OCI-LY7 (cell line): ENCODE measurements around the gene TMTC2. TPM values are rescaled to one million over a fixed set of nuclear protein-coding genes. Genes with fewer than 3 reads are reported as not detected.

ENCODE experiments used
- BruUV-seq: library from RNA; stranded (reverse); fragments of 400-500 nt; replicated peaks from 2 replicates; lab custom pipeline; 2021; lab: Mats Ljungman, UMichigan
- CTCF ChIA-PET: fragments of 300-600 bp; sonication (Branson Sonifier 250); formaldehyde crosslinking; loops from one replicate; lab custom pipeline; 2022; ENCODE audit warnings: antibody characterized with exemption; ENCODE audit not compliant: unreplicated experiment; lab: Charles Lee
- POLR2A ChIA-PET: fragments of 300-600 bp; sonication (Branson Sonifier 250); formaldehyde crosslinking; loops from one replicate; lab custom pipeline; 2022; ENCODE audit warnings: antibody characterized with exemption; lab: Charles Lee
- DNase-seq: peaks from one replicate; pipeline ENCODE4 v3.0.0-alpha.2; 2015; ENCODE audit warnings: low spot score
- H2AFZ ChIP-seq: fragments of 200-600 bp; sonication (generic), shearing (Covaris generic); 2 replicates; pipeline ENCODE4 v1.6.1; 2014; ENCODE audit warnings: mild to moderate bottlenecking, antibody characterized with exemption, low read length, moderate library complexity
- H3K27ac ChIP-seq: fragments of 200-600 bp; sonication (generic); 2 replicates; pipeline ENCODE4 v1.5.1; 2014; ENCODE audit warnings: mixed run types, low read depth, mild to moderate bottlenecking, moderate library complexity, low read length, inconsistent platforms; ENCODE audit not compliant: poor library complexity, severe bottlenecking
- H3K36me3 ChIP-seq: fragments of 200-600 bp; sonication (generic); 2 replicates; pipeline ENCODE4 v1.6.1; 2014; ENCODE audit warnings: mild to moderate bottlenecking, antibody characterized with exemption, low read length, moderate library complexity, mixed read lengths; ENCODE audit not compliant: insufficient read depth
- H3K4me1 ChIP-seq: fragments of 200-600 bp; sonication (generic); 2 replicates; pipeline ENCODE4 v1.5.1; 2014; ENCODE audit warnings: mild to moderate bottlenecking, low read length; ENCODE audit not compliant: insufficient read depth, poor library complexity, severe bottlenecking
- H3K4me2 ChIP-seq: fragments of 200-600 bp; sonication (generic); 2 replicates; pipeline ENCODE4 v1.6.1; 2014; ENCODE audit warnings: mild to moderate bottlenecking, low read length
- H3K4me3 ChIP-seq: fragments of 200-600 bp; sonication (generic); 2 replicates; pipeline ENCODE4 v1.5.1; 2014; ENCODE audit warnings: mild to moderate bottlenecking, low read depth, low read length; ENCODE audit not compliant: poor library complexity, severe bottlenecking
- H3K79me2 ChIP-seq: fragments of 200-600 bp; sonication (generic); 2 replicates; pipeline ENCODE4 v1.6.1; 2016; ENCODE audit warnings: low read depth, mild to moderate bottlenecking, low read length, moderate library complexity, mixed read lengths; ENCODE audit not compliant: insufficient read depth
- H3K9me2 ChIP-seq: fragments of 200-600 bp; sonication (generic); 2 replicates; pipeline ENCODE4 v1.6.1; 2016; ENCODE audit warnings: mild to moderate bottlenecking, low read length, mixed read lengths; ENCODE audit not compliant: insufficient read depth
- H3K9me3 ChIP-seq: fragments of 200-600 bp; sonication (generic); 2 replicates; pipeline ENCODE4 v1.6.1; 2014; ENCODE audit warnings: mild to moderate bottlenecking, mixed run types, low read length, mixed read lengths
- H4K20me1 ChIP-seq: fragments of 200-600 bp; sonication (generic); 2 replicates; pipeline ENCODE4 v1.6.1; 2014; ENCODE audit warnings: mild to moderate bottlenecking, antibody characterized with exemption, low read length, moderate library complexity, mixed read lengths; ENCODE audit not compliant: insufficient read depth
- EZH2phosphoT487 ChIP-seq: fragments of 200-600 bp; sonication (generic); IDR thresholded peaks from 2 replicates; pipeline ENCODE4 v1.6.1; 2018; ENCODE audit warnings: low read depth, borderline replicate concordance, mild to moderate bottlenecking, mixed run types, antibody characterized with exemption, low read length, moderate library complexity, mixed read lengths
- intact Hi-C: fragments of 100-400 bp; cut with micrococcal nuclease; formaldehyde crosslinking; loops from one replicate; pipeline ENCODE4 v1.10.0; 2022; ENCODE audit not compliant: unreplicated experiment
- total RNA-seq, 2 experiments: library from RNA; depleted of rRNA in 1 of 2; stranded (reverse); fragments of >200 nt in 1 of 2; shearing (Covaris generic) in 1 of 2; gene quantifications; 2 replicates each; pipeline ENCODE4 v1.2.3, GENCODE V29; 2014 to 2022
- TF ChIP-seq, protein P1 (sequence below): fragments of 200-600 bp; sonication (generic); conservative IDR thresholded peaks from 2 replicates; pipeline ENCODE4 v1.5.1; 2014; ENCODE audit warnings: mild to moderate bottlenecking, antibody characterized with exemption, low read length, moderate library complexity, mixed read lengths

Gene TMTC2
- total RNA-seq, 2 experiments from 2014 or later: 5.6 to 8.1 TPM

- no peak for DNase-seq
- TF ChIP-seq, protein P1, sequence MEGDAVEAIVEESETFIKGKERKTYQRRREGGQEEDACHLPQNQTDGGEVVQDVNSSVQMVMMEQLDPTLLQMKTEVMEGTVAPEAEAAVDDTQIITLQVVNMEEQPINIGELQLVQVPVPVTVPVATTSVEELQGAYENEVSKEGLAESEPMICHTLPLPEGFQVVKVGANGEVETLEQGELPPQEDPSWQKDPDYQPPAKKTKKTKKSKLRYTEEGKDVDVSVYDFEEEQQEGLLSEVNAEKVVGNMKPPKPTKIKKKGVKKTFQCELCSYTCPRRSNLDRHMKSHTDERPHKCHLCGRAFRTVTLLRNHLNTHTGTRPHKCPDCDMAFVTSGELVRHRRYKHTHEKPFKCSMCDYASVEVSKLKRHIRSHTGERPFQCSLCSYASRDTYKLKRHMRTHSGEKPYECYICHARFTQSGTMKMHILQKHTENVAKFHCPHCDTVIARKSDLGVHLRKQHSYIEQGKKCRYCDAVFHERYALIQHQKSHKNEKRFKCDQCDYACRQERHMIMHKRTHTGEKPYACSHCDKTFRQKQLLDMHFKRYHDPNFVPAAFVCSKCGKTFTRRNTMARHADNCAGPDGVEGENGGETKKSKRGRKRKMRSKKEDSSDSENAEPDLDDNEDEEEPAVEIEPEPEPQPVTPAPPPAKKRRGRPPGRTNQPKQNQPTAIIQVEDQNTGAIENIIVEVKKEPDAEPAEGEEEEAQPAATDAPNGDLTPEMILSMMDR: no peak
- TF ChIP-seq EZH2phosphoT487: no peak
- CTCF ChIA-PET: no interaction called here
- no peaks in the 10 kb centered on the region for H3K9me3 ChIP-seq
- H3K4me2 ChIP-seq: no peak overlapping the region
- H3K9me2 ChIP-seq: no peaks in the 10 kb centered on the region
- no peak overlapping the region for H3K27ac ChIP-seq
- no peaks in the 10 kb centered on the region for H3K36me3 ChIP-seq
- no peaks in the 10 kb centered on the region for H3K79me2 ChIP-seq
- POLR2A ChIA-PET: interaction anchor here (1.0 kb wide), 1 partner anchor 62 kb away, joined by 3 read pairs; no protein-coding TSS in a partner anchor
- H3K4me3 ChIP-seq: no peak overlapping the region
- no peaks in the 10 kb centered on the region for H3K4me1 ChIP-seq
- H2AFZ ChIP-seq: no peak overlapping the region
- no peaks in the 10 kb centered on the region for H4K20me1 ChIP-seq
- no TSS peak for BruUV-seq
- intact Hi-C loops: no loop called here
These were observed 79.4 kb downstream of the TMTC2 start for GRCh38 chr12:82765971-82766705.

DNA sequence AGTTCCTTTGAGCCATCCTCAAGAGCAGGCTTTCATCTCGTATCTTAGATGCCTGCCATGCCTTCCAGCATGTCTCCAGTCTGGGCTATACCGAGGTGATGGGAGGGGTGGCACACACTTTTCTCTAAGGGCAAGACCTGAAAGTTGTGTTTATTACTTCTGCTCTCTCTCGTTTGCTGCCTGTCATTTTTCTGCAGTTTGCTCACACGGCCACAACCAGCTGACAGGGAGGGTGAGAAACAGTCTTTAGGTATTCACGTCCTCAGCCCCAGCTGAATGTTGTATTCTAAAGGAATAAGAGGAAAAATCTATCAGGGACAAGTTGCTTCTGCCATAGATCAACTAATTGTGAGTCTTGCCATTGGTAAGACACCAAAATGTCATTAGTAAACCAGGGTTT is 88.0 kb downstream of the TMTC2 start:
- H3K4me3 ChIP-seq: no peak overlapping the region
- BruUV-seq: no TSS peak
- H3K36me3 ChIP-seq: no peaks in the 10 kb centered on the region
- no peaks in the 10 kb centered on the region for H3K79me2 ChIP-seq
- no peaks in the 10 kb centered on the region for H3K9me2 ChIP-seq
- no peaks in the 10 kb centered on the region for H3K9me3 ChIP-seq
- H2AFZ ChIP-seq: no peak overlapping the region
- TF ChIP-seq EZH2phosphoT487: no peak
- TF ChIP-seq, protein P1: no peak
- no peaks in the 10 kb centered on the region for H3K4me1 ChIP-seq
- no peak overlapping the region for H3K4me2 ChIP-seq
- ChIA-PET POLR2A (no interaction called here), CTCF (no interaction called here)
- intact Hi-C loops: no loop called here
- H4K20me1 ChIP-seq: no peaks in the 10 kb centered on the region
- H3K27ac ChIP-seq: no peak overlapping the region
- DNase-seq: no peak

- no TSS peak for BruUV-seq
- intact Hi-C loops: no loop called here
- Histone ChIP-seq H3K36me3 (no peaks in the 10 kb centered on the region), H3K4me1 (no peaks in the 10 kb centered on the region), H3K4me3 (no peak overlapping the region), H3K27ac (no peak overlapping the region), H3K79me2 (no peaks in the 10 kb centered on the region), H3K9me3 (no peaks in the 10 kb centered on the region), H4K20me1 (no peaks in the 10 kb centered on the region), H3K9me2 (no peaks in the 10 kb centered on the region), H2AFZ (no peak overlapping the region), H3K4me2 (no peak overlapping the region)
- TF ChIP-seq, protein P1: no peak
- TF ChIP-seq EZH2phosphoT487: no peak
- ChIA-PET POLR2A (interaction anchor here (0.7 kb wide), 2 partner anchors 19 to 381 kb away, joined by 3 to 4 read pairs; no protein-coding TSS in a partner anchor), CTCF (no interaction called here)
- no peak for DNase-seq
These were observed 93.8 kb downstream of the TMTC2 start for GRCh38 chr12:82780517-82780916.
